Endometrium (tissue), 2 donors: ENCODE results near the gene HNRNPC.

Experiments
- FAIRE-seq: peaks from 2 replicates; lab custom pipeline; 2012; peaks lifted over from hg19 to GRCh38; lab: Jason Lieb, UNC
- donor health status: control.
- donor health status: control.

HNRNPC gene

DNA sequence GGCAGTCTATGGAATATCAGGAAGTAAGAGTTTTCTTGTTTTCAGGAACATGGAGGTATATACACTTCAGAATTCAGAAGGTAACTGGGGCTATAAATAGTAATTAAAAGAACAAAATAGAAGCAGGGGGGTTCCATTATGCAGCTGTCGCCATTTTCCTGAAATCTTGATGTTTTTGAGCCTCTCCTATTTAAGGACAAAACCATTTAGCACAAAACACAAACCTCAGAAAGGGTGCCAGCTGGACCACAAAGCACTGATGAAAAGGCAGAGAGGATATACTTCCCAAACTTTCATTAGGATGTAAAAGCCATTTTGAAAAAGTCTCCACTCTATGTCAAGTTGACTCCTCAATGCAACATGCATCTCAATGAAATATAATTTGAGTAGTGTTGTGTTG is 59.2 kb downstream of the HNRNPC start:
- no peak for FAIRE-seq

DNA sequence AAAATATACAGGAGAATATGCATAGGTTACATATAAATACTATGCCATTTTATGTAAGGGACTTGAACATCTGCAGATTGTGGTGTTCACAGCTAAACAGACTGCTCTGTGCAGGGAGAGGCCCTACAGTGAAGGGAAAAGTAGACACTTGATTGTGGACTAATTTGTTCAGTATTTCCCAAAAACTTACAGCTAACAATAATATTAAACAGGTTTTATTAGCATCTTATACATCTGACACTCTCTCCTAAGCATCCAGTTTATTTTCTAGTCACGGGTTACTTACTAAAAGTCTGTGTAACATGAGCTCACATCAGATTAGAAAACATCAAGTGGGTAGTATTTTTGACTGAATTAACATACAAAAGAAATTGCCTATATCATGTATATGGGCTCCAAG is 60.1 kb downstream of the HNRNPC start:
- FAIRE-seq: no peak

DNA sequence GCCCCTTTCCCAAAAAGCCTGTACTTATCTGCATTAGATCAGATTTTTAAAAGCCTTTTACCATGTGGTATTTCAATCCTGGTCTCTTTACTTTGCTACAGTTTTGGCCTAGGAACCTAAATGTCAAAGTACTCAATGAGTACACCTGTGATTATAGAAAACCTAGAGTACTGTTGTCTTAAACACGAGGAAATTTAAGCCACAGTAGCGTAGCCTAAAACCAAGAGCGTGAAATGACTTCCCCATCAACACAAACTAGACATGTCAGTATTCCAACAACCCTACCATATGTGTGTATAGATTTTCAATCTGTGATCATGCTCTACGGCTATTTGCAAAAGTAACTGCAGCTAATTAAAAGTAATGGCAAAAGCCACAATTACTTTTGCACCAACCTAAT is 60.7 kb downstream of the HNRNPC start:
- FAIRE-seq: no peak

DNA sequence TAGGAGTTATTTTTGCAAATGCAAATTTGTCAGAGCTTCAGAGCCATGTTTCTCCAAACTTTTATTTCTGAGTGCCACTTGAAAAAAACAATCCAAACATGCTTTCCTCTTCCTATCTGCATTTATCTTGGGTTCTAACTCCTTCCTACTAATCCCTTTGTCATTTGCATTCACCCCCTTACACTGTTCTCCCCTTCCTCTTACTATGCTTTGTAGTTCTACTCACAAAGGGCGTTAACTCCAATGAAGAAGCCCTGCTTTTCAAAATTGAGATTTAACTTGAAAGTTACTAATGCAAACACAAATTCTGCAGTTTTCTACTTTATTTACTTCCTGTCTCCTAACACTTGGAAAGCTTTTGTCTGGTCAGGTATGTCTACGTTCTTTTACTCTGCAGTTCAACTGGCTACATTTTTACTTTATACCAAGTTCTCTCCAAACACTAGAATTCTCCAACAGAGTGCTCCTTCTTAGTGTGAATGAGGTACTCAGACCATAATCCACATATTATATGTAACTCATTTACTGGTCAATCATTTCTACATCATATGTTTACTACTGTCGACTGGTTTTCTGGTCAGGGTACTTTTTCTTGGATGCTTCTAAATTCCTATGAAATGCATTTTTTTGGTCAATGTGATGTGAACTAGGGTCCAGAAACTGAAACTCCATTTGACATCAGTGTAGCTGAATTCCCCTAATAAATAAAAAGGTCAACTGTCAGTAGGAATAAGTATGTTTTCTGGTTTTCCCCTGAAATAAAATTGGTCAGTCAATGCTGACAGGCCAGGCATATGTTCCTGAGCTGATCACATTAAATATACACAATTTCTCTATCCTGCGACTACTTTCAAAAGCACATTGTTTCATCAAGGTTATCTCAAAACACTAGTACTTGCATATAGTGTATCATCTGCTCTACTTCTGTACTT is 62.2 kb downstream of the HNRNPC start:
- no peak for FAIRE-seq

DNA sequence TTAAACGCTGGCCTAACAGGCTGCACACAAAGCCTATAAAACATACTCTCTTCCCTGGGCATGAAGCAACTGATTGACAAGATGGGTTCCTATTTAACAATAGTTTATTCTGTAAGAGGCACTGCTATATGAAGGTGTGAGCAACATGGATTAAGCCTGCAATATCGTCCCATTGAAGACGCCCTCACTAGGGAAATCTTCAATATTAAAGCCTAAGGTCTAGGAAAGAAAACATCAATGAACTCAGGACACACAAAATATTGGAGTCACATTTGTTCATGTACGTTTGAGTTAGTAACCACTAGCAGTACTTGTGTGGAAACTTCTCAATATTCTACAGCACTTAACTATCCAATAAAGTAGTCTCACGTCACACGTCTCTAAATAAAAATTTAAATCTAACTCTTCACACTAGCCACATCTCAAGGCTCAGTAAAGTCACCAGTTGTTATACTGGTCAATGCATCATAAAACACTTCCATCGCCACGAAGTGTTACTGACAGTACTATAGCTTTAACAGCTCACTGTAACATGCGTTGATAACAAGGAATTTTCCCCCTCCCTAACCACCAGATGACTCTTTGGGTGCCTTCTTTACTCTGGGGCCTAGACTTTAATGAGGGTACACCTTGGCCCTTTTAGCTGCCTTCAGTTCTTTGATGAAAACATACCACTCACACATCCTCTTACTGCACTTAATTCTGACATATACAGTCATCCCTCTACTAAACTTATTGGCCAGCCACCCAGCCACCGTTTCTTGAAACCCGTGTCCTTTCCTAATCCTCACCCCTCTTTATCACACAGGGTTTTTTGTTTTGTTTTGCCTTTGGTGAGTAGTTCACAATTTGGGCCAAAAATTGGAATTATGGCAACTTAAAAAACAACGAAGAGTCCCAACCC is 63.3 kb downstream of the HNRNPC start:
- FAIRE-seq: no peak

DNA sequence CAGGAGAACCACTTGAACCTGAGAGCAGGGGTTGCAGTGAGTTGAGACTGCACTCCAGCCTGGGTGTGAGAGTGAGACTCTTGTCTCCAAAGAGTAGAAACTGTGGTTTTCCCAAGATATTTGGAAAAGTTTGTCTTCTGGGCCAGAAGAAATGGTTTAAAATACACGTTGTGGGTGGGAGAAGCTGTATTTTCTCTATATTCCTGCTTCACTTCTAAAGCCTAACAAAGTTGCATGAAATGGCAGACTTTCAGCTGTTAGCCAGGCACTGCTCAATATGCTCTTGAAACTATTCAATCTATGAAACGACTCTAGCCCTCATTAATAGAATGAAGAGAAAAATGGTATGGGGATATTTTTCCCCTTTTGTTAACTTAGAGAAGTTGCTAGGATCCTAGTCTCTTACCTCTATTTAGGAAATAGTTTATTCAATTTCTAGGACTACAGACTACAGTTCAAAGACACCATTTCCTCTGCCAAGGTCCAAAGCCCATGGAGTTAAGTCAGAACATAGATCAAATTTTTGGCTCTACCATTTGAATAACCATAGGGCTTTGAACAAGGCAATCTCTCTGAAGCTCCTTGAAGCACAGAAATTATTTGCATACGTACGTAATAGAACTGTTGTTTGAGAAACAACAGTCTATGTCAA is 64.1 kb downstream of the HNRNPC start:
- no peak for FAIRE-seq

DNA sequence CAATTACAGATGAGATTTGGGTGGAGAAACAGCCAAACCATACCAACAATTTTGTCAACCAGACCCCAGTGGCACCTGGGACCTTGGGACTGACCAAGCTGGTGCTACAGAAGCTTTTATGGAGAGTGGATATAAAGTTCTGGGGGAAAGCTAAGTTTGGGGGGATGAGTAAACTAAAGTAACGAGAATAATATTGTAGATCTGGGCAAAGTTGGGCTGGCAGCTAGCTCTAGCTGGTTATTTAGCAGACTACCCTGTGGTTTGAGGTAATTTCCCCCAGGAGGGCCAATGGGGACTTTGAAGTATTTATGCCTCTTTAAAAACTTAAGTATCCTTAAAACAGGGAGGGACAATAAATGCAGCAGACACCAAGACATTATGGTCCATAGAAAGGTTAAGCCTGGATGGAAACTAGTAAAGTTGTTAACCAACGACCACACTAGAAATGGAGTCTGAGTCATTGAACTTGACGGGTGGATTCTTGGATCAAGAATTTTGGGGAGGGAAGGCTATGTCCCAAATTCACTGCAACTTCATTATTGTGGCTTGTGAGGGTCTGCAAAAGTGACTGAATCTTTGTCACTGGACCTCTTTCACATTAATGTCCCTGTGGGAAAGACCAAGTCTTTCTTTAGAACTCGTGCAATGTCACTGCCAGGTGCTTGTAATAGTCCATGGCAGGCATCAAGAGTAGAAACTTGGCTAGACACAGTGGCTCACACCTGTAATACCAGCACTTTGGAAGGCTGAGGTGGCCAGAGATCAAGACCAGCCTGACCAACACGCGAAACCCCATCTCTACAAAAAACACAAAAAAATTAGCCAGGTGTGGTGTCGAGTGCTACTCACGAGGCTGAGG is 64.8 kb downstream of the HNRNPC start:
- no peak for FAIRE-seq

DNA sequence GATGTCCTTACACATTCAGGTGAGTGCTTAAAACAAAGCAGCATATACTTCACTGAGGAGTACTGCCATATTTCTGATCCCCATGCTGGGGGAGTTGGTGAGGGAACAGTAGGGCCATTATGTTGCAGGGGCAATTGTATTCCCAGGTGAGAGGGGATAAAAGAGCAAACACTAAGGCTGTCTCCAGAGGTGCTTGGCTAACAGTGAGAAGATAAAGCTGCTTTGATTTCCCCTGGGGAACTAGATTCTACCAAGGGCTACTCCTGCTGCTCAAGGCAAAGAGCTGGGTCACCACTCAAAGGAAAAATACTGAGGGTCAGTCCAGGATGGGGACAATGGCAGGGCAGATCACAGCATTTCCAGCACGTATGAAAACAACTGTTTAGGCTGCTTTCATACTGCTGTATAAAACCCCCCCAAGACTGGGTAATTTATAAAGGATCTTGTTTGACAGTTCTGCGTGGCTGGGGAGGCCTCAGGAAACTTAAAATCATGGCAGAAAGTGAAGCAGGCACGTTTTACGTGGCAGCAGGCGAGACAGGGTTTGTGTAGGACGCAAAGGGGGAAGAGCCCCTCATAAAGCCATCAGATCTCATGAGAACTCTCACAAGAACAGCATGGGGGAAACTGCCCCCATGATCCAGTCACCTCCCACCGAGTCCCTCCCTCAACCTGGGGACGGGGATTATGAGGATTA is 65.6 kb downstream of the HNRNPC start:
- FAIRE-seq: no peak

DNA sequence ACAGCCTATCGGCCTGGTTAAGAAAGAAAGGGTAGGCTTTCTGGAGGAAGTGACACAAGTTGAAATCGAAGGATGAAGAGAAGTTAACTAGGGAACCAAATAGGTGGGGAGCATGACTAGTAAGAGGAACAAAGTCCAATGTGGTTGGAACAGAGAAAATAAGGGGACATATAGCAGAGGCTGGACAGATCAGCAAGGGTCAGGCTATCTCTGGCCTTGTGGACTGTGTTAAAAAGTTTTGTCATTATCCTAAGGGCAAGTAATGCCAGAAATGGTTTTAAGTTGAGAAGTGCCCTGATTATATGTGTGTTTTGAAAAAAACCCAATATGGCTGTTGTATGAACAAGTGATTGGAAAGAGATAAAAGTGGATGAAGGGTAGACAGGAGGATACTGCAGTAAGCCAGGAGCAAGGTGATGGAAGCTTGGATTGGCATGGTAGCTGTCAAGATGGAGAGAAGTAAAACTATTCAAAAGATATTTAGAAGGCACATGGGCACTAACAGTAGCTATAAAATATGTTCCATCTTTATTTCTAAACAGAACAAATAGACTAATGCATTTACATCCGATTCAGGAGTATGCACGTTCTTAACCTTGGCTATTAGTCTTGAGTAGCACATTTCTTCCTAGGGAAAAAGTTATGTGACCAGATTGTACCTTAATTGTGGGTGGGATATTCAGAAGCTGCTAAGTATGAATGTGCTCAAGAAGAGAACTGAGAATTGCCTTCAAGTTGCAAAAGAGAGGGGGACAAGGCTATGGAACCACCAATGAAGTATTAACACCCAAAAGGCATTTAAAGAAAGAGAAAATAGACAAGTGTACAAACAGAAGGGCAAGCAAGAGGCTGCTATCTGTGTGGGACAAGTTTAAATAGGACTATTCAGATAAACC is 66.5 kb downstream of the HNRNPC start:
- FAIRE-seq: no peak

DNA sequence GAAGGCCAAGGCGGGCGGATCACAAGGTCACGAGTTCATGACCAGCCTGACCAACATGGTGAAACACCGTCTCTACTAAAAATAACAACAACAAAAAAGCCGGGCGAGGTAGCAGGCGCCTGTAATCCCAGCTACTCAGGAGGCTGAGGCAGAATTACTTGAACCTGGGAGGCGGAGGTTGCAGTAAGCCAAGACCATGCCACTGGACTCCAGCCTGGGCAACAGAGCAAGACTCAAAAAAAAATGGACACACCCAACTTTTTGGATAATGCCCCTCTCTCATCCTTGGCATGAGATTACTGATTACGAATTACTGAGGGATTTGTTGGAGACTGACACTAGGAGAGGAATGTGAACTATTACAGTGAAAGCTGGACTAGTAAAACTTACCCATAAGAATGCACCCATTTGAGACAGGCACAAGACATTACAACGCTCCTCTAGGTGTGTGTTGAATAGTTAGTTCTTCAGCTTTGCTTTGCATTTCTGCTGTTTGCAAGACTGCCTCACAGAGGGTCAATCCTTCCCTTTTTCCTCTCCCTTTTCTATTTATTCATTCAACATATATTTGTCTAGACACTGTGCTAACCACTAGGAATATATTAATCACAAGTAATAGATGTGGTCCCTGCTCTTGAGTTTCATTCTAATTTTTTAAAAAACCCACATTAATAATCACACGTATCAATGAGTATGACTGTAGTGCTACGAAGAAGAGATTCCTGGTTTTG is 67.3 kb downstream of the HNRNPC start:
- no peak for FAIRE-seq

DNA sequence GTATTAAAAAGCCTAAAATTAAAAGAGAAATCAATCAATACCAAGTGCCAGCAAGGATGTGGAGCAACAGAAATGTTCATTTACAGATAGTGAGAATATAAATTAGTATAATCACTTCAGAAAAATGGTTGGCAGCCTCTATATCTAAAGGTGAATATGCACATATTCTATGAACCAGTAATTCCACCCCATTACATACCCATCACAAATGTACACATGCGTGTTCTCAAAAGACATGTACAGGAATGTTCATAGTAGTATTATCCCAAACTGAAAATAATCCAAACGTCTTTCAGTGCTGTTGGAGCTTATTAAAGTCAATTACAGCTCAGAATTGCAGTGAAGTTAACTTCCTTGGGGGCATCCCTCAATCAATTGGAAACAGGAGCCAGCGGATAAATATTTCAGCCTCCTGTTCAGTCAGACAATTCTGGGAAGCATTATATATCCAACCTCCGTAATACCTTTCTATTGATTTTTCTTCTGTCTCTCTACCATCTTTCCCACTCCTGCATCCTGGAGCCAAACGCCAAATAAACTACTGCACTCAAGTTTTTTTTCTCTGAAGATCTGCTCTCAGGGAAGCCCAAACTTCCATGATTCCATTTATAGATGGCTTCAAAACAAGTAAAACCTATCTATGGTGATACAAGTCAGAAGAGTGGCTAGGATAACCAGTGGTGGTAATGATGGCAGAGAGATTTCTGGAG is 68.3 kb downstream of the HNRNPC start:
- FAIRE-seq: no peak

DNA sequence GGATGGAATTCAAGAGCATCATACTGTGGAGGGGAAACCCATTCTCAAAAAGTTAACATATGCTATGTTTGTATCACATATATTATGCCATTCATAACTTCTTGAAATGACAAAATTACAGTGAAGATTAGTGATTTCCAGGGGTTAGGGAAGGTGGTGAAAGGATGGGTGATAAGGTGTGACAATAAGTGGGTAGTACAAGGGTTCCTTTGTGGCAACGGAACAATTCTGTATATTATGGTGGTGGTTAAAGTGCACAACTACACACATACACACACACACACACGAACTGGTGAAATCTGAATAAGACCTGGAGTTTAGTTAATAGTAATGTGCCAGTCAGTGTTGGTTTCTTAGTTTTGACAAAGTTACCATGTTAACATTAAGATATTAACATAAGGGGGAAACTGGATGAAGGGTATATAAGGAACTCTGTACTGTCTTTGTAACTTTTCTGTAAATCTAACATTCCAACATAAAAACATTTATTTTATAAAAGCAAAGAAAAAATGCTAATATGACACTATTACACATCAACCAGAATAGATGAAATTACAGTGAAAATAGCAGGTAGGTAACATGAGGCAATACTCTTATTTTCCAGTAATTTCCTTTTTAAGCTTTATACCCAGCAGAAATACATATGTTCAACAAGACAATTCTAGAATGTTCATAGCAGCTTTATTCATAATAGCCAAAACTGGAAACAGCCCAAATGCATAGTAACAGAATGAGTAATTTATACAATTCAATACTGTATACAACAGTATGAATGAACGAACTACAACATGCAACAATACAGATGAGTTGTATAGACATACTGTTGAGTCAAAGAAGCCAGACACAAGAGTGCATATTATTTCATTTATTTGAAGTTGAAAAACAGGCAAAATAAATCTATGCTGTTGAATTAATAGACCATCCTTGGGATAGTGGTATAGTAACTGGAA is 69.4 kb downstream of the HNRNPC start:
- no peak for FAIRE-seq

DNA sequence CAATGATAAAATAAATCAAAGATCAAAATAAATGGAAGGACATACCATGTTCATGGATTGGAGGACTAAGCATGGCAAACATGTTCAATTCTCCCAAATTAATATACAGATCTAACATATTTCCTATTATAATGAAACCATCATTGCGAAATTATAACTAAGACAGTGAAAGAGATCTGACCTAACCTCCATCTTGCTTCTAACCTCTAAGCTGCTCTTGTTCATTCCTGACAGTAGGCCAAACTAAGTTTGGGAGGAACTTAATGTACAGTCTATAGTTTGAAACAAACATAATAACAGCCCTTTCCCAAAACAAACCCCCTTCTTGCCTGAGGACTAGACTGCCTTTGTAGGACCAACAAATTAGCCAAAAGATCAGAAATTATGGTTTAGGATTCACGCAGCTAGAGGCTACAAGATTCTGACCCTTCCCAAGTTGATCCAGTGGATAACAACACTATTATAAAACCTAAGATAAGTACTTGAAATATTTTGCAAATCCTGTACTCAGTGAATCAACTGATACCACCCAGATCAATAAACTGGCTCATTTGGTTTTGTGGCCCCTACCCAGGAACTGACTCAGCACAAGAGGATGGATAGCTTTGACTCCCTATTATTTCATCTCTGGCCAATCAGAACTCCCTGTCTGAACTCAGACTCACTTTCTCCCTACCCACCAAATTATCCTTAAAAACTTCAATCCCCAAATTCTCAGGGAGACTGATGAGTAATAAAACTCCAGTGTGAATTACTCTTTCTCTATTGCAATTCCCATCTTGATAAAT is 71.6 kb downstream of the HNRNPC start:
- no peak for FAIRE-seq

DNA sequence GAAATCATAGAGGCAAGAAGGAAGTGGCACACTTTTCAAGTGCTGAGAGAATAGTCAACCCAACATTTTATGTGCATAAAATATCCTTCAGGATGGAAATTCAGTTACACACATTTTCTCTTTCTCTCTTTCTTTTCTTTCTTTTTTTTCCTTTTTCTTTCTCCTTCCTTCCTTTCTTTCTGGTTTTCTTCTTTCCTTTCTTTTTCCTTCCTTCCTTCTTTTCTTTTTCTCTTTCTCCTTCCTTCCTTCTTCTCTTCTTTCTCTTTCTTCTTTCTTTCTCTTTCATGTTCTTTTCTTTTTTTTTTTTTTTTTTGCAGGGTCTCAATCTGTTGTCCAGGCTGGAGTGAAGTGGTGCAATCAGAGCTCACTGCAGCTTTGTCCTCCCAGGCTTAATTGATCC is 74.6 kb downstream of the HNRNPC start:
- no peak for FAIRE-seq

DNA sequence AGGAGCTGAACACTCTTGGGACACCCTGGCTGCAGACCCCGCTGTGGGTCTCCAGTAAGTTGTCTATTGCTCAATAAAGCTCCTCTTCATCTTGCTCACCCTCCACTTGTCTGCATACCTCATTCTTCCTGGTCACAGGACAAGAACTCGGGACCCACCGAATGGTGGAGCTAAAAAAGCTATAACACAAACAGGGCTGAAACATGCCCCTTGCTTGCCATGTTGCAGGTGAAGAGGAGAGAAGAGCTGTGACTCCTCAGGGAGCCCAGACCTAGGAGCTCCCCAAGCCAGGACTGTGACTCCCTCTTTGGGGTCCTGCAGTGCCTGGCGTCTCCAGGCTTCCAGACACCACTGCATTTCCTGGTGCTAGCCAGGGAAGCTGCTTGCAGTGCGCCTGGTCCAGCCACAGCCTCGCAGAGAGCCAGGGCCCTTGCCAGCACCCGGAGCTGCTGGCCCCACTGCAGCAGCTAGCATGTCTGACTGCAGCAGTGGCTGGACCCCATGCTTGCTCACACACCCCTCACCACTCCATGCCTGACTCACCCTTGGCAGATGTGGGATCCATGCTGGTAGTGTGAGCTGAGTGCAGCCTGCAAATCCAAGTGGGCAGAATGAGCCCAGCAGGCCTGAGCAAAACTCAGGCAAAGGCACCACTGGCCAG is 76.2 kb downstream of the HNRNPC start:
- FAIRE-seq: no peak

DNA sequence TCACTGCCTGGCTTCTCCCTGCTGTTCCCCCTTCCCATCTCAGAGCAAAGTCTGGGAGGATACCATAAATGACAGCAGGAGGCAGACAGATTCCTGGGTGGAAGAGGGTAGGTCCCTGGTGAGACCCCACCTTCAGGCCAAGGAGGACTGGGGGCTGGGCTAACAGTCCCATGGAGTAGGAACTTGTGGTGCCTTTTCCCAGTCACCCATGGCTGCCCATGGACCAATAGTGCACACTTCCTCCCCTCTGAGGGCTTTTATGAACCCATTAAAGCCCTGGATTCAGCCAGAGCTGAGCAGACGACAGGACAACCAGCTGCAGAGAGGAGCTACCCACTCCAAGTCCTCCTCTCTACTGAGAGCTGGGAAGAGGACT is 76.8 kb downstream of the HNRNPC start:
- FAIRE-seq: no peak
